Cardiac ventricle fibroblast (primary cell): ENCODE results near the gene MYBBP1A. TPM values are rescaled to one million over a fixed set of nuclear protein-coding genes. Genes with fewer than 3 reads are reported as not detected.

Experiments
- total RNA-seq: library from RNA; depleted of rRNA; stranded (reverse); fragments of >200 nt; gene quantifications from 2 replicates; pipeline ENCODE4 v1.2.3, GENCODE V29; 2015

The MYBBP1A gene, protein sequence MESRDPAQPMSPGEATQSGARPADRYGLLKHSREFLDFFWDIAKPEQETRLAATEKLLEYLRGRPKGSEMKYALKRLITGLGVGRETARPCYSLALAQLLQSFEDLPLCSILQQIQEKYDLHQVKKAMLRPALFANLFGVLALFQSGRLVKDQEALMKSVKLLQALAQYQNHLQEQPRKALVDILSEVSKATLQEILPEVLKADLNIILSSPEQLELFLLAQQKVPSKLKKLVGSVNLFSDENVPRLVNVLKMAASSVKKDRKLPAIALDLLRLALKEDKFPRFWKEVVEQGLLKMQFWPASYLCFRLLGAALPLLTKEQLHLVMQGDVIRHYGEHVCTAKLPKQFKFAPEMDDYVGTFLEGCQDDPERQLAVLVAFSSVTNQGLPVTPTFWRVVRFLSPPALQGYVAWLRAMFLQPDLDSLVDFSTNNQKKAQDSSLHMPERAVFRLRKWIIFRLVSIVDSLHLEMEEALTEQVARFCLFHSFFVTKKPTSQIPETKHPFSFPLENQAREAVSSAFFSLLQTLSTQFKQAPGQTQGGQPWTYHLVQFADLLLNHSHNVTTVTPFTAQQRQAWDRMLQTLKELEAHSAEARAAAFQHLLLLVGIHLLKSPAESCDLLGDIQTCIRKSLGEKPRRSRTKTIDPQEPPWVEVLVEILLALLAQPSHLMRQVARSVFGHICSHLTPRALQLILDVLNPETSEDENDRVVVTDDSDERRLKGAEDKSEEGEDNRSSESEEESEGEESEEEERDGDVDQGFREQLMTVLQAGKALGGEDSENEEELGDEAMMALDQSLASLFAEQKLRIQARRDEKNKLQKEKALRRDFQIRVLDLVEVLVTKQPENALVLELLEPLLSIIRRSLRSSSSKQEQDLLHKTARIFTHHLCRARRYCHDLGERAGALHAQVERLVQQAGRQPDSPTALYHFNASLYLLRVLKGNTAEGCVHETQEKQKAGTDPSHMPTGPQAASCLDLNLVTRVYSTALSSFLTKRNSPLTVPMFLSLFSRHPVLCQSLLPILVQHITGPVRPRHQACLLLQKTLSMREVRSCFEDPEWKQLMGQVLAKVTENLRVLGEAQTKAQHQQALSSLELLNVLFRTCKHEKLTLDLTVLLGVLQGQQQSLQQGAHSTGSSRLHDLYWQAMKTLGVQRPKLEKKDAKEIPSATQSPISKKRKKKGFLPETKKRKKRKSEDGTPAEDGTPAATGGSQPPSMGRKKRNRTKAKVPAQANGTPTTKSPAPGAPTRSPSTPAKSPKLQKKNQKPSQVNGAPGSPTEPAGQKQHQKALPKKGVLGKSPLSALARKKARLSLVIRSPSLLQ (N-terminal part only)
- total RNA-seq: 49.3 and 58.6 TPM in 2 replicates

DNA sequence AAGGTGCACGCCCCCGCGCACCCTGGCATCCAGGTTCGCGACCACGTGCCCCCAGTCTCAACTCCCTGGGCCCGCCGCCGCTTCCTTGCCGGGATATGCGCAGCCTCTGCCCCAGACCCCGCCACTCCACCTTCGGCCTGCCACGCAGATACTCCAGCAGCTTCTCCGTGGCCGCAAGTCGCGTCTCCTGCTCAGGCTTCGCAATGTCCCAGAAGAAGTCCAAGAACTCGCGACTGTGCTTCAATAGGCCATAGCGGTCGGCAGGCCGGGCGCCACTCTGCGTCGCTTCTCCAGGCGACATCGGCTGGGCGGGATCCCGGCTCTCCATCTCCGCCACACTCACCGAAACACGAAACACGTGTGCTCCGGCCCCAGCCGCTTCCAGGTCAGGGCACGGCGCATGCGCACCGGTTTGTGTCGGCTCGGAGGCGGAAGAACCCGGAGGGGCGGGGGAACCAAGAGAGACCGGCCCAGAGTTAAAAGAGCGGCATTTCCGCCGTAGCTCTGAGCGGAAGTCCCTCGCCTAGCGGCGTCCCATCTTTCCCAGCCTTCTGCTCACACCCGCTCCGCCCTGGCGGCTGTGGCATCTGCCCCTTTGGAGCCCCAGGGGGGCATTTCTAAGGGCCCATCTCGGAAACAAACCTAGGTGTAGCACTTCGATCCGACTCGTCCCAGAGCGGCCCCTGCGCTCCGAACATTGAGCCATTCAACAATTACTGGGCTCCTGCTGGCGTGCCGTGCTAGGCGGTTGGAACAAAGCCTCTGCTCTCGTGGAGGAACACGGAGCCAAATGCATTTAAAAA lies at the start of gene MYBBP1A:
Gene MYBBP1A, minus strand, starts transcription at position 388 of the 803 bp plus-strand sequence. Its CDS starts 60 bp downstream, at position 328.

DNA sequence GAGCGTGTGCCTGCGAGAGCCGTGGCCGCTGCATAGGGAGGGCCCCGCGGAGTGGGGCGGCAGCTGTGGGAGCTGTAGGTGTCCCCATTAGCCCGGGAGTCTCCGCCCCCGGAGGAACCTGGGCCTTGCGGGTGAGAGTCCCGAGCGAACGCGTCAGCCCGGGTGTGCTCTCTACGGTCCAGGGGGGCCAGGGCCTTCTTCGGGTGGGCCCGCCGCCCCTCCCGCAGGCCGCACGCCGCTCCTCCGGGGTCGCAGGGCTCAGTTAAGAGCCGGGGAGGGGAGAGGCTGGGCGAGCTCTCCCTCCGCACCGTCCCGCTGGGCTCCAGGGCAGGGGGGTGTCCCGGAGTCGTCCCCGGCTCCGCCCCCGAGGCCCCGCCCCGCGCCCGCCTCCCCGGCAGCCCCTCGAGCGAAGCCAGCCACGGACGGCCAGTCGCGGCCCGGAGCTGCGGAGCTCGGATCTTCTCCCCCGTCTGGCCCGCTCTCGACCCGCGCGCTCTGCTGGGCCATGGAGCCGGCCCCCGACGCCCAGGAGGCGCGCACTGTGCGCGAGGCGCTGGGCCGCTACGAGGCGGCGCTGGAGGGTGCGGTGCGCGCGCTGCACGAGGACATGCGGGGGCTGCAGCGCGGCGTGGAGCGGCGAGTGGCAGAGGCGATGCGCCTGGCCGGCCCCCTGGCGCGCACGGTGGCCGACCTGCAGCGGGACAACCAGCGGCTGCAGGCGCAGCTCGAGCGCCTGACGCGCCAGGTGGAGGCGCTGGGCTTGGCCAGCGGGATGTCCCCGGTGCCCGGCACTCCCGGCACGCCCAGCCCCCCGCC lies 29.1 kb upstream of the MYBBP1A start, which contains the start of gene SMTNL2:
Gene SMTNL2, plus strand, starts transcription at position 429 of the 816 bp plus-strand sequence. Its CDS starts 77 bp downstream, at position 506.

DNA sequence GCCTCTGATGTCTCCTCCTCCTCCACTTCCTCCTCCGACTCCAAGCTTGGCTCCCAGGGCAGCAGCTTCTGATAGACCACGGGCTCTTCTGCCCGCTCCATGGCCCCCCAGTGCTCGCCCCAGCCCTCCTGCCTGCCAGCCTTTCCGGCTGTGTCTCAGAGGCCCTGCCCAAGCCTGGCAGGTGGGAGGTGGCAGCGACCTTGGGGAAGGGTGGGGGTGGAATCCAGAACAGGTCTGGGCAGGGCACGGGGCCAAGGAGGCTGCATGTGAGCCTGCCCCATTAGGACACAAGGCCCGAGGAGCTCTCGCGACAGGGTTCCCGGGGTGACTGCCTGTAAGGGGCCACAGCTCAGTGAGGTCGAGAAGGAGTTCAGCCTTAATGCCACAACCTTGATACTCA lies 5.2 kb upstream of the MYBBP1A start, which contains the start of gene GGT6:
Gene GGT6, minus strand, starts transcription at position 157 of the 400 bp plus-strand sequence. Its CDS starts 56 bp downstream, at position 101.

DNA sequence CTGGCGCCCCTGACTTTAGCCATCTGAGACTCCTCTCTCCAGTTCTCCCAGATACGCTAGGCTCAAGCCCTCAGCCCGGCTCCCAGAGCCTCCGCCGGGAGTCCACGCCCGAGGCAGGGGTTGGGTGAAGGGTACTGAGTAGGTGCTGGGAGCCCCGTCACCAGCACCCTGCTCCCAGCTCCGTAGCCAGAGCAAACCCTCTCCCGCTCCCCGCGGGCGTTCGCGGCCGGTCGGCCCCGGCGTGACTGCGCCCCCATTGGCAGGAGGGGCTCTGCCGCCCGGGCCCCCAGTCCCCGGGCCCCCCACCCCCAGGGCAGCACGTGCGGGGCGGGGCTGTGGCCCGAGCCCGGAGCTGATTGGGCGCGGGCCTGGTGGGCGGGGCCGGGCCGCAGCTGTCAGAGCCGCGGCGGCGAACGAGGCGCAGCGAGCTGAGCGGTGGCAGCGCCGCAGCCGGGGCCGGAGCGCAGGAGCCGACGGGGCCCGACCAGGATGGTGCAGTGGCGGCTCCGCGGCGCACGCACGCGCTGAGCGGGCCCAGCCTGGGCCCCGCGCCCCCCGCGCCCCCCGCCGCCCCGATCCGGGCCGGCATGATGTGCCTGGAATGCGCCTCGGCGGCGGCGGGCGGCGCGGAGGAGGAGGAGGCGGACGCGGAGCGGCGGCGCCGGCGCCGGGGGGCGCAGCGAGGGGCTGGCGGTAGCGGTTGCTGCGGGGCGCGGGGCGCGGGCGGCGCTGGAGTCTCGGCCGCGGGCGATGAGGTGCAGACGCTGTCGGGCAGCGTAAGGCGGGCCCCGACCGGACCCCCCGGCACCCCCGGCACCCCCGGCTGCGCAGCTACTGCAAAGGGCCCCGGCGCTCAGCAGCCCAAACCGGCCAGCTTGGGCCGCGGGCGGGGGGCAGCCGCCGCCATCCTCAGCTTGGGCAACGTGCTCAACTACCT lies 56.5 kb downstream of the MYBBP1A start, which contains the start of gene SPNS2:
Gene SPNS2, plus strand, starts transcription at position 421 of the 937 bp plus-strand sequence. Its CDS starts 167 bp downstream, at position 588.

Other genes with a start within 250 kb of the MYBBP1A start
- 27.8 and 37.3 TPM in 2 replicates for gene UBE2G1, start 188.7 kb downstream of the MYBBP1A start, total RNA-seq
- gene SPNS3, start 121.4 kb downstream of the MYBBP1A start, total RNA-seq: not detected in 2 replicates
- 0.24 TPM in 1 of 2 replicates, not detected in the other for gene SPNS2, start 56.5 kb downstream of the MYBBP1A start, total RNA-seq
- not detected in 2 replicates for gene GGT6, start 5.2 kb upstream of the MYBBP1A start, total RNA-seq
- gene SMTNL2, start 29.1 kb upstream of the MYBBP1A start, total RNA-seq: not detected in 2 replicates
- gene ALOX15, start 86.3 kb upstream of the MYBBP1A start, total RNA-seq: 0.06 TPM in 1 of 2 replicates, not detected in the other
- gene PELP1, start 148.8 kb upstream of the MYBBP1A start, total RNA-seq: 20.8 and 25.5 TPM in 2 replicates
- gene ARRB2, start 155.2 kb upstream of the MYBBP1A start, total RNA-seq: 0.94 and 4.9 TPM in 2 replicates
- 12.3 and 19.7 TPM in 2 replicates for gene MED11, start 176.0 kb upstream of the MYBBP1A start, total RNA-seq
- gene ZMYND15, start 184.4 kb upstream of the MYBBP1A start, total RNA-seq: 0.44 and 1.4 TPM in 2 replicates
- gene CXCL16, start 184.5 kb upstream of the MYBBP1A start, total RNA-seq: 6.5 and 10.0 TPM in 2 replicates
- not detected in 2 replicates for gene TM4SF5, start 216.5 kb upstream of the MYBBP1A start, total RNA-seq
- 0.94 and 5.2 TPM in 2 replicates for gene VMO1, start 231.0 kb upstream of the MYBBP1A start, total RNA-seq
- gene GLTPD2, start 233.6 kb upstream of the MYBBP1A start, total RNA-seq: not detected in 2 replicates
- 84.4 and 101 TPM in 2 replicates for gene PSMB6, start 240.8 kb upstream of the MYBBP1A start, total RNA-seq